ENCODE measurements around the gene AGPAT4.
"Not testable (repeated sequence)": the region's sequence is repeated elsewhere in the genome, so short reads cannot be mapped to it uniquely, and the experiment has no call there.

GRCh38 chr6:161314541-161315245, 40.8 kb upstream of the AGPAT4 start:
- not testable (repeated sequence) for TF ChIP-seq CTCF, POLR2A (IDR thresholded peaks at IDR 0.05)
